ENCODE measurements around the gene JAKMIP3. TPM values are rescaled to one million over a fixed set of nuclear protein-coding genes. Genes with fewer than 3 reads are reported as not detected.

Gene JAKMIP3
- total RNA-seq, 4 donors from 2014 or later = 0.24 to 0.67 (median 0.51) TPM

- Histone ChIP-seq H3K27me3 (no peaks in the 10 kb centered on the region), H3K36me3 (no peaks in the 10 kb centered on the region), H3K4me1 (peaks cover 0 to 3% of the 10 kb centered on the region in 2 donors), H3K27ac (no peak overlapping the region), H3K9me3 (no peaks in the 10 kb centered on the region), H3K4me3 (no peak overlapping the region)
- in situ Hi-C loops (cut with MboI; ENCODE audit: low sequenced_read_pairs in 4 of 4) (no loop called here), intact Hi-C loops (cut with DNase I; ENCODE audit: low total_unique reads) (no loop called here)
- ATAC-seq (no peak), DNase-seq (no peak)
- TF ChIP-seq CTCF (IDR thresholded peaks at IDR 0.05 in 4 of 5, conservative IDR thresholded peaks at IDR 0.05 in 1 of 5) (no peak), POLR2A (IDR thresholded peaks at IDR 0.05) (no peak)
These were observed 41.6 kb downstream of the JAKMIP3 start for GRCh38 chr10:132107186-132107948.

- DNase-seq = no peak
- intact Hi-C loops (cut with DNase I; ENCODE audit: low total_unique reads) = no loop called here
- in situ Hi-C loops (cut with MboI; ENCODE audit: low sequenced_read_pairs in 4 of 4) = no loop called here
These were observed 42.5 kb downstream of the JAKMIP3 start for GRCh38 chr10:132107949-132108877.

GRCh38 chr10:132109341-132110110, 43.8 kb downstream of the JAKMIP3 start:
- intact Hi-C loops (cut with DNase I; ENCODE audit: low total_unique reads) (no loop called here), in situ Hi-C loops (cut with MboI; ENCODE audit: low sequenced_read_pairs in 4 of 4) (no loop called here)
- peak; percentile 56 to 79 for ATAC-seq
- no peak for TF ChIP-seq POLR2A (IDR thresholded peaks at IDR 0.05)
- no peak for TF ChIP-seq CTCF (IDR thresholded peaks at IDR 0.05 in 4 of 5, conservative IDR thresholded peaks at IDR 0.05 in 1 of 5)
- H3K27ac ChIP-seq = no peak overlapping the region
- DNase-seq = peak in 1 of 2 donors; percentile 31
- H3K4me3 ChIP-seq = no peak overlapping the region
- H3K9me3 ChIP-seq = no peaks in the 10 kb centered on the region
- peaks cover 0 to 3% of the 10 kb centered on the region in 2 donors for H3K4me1 ChIP-seq
- no peaks in the 10 kb centered on the region for H3K27me3 ChIP-seq
- no peaks in the 10 kb centered on the region for H3K36me3 ChIP-seq

More at GRCh38 chr10:132107949-132108877, 42.5 kb downstream of the JAKMIP3 start:
- Histone ChIP-seq H3K27ac (no peak overlapping the region), H3K36me3 (no peaks in the 10 kb centered on the region), H3K27me3 (no peaks in the 10 kb centered on the region), H3K4me3 (no peak overlapping the region), H3K9me3 (no peaks in the 10 kb centered on the region), H3K4me1 (peaks cover 0 to 3% of the 10 kb centered on the region in 2 donors)
- TF ChIP-seq POLR2A (IDR thresholded peaks at IDR 0.05) = no peak
- TF ChIP-seq CTCF (IDR thresholded peaks at IDR 0.05 in 4 of 5, conservative IDR thresholded peaks at IDR 0.05 in 1 of 5) = no peak
- ATAC-seq = no peak

- ATAC-seq = no peak
- intact Hi-C loops (cut with DNase I; ENCODE audit: low total_unique reads) = no loop called here
These were observed 44.4 kb downstream of the JAKMIP3 start for GRCh38 chr10:132110111-132110521.

More at GRCh38 chr10:132110111-132110521, 44.4 kb downstream of the JAKMIP3 start:
- no peaks in the 10 kb centered on the region for H3K27me3 ChIP-seq
- no peak overlapping the region for H3K27ac ChIP-seq
- no peaks in the 10 kb centered on the region for H3K9me3 ChIP-seq
- DNase-seq = no peak
- H3K4me3 ChIP-seq = no peak overlapping the region
- H3K36me3 ChIP-seq = no peaks in the 10 kb centered on the region
- peaks cover 0 to 3% of the 10 kb centered on the region in 2 donors for H3K4me1 ChIP-seq
- in situ Hi-C loops (cut with MboI; ENCODE audit: low sequenced_read_pairs in 4 of 4) = no loop called here
- TF ChIP-seq CTCF (IDR thresholded peaks at IDR 0.05 in 4 of 5, conservative IDR thresholded peaks at IDR 0.05 in 1 of 5) (no peak), POLR2A (IDR thresholded peaks at IDR 0.05) (no peak)
